Tibial artery (tissue), 4 donors: ENCODE measurements around the gene SDCCAG8.

Experiments
- DNase-seq, 2 donors: peaks; one replicate each; pipeline ENCODE4 v3.0.0-alpha.2; 2019
- H3K27ac ChIP-seq, 2 donors: fragments of 200-600 bp; sonication (generic) in 1 of 2; 1 replicate in 1 of 2; 2 replicates in 1 of 2; pipeline ENCODE4 v1.5.1; 2018 to 2019; ENCODE audit warnings: mild to moderate bottlenecking in 1 of 2
- H3K27me3 ChIP-seq, 2 donors: fragments of 200-600 bp; sonication (generic) in 1 of 2; one replicate each; pipeline versions ENCODE4 v1.5.1 to v1.6.0; 2016 to 2019
- H3K36me3 ChIP-seq, 3 donors: fragments of 200-600 bp; sonication (generic) in 2 of 3; one replicate each; pipeline ENCODE4 v1.5.1; 2016 to 2019; ENCODE audit warnings: mild to moderate bottlenecking in 2 of 3
- H3K4me1 ChIP-seq, 4 donors: fragments of 200-600 bp; sonication (generic) in 2 of 4; 1 replicate in 3 of 4; 2 replicates in 1 of 4; pipeline ENCODE4 v1.5.1; 2016 to 2019
- H3K4me3 ChIP-seq, 2 donors: fragments of 200-600 bp; sonication (generic) in 1 of 2; 1 replicate in 1 of 2; 2 replicates in 1 of 2; pipeline ENCODE4 v1.5.1; 2018 to 2019; ENCODE audit warnings: mild to moderate bottlenecking in 2 of 2
- H3K9me3 ChIP-seq, 3 donors: fragments of 200-600 bp; sonication (generic) in 1 of 3; one replicate each; pipeline ENCODE4 v1.5.1; 2016 to 2019
- intact Hi-C: fragments of 100-400 bp; cut with DNase I; formaldehyde crosslinking; loops from one replicate; pipeline ENCODE4 v1.15.0; 2023; ENCODE audit warnings: low total_unique reads
- TF ChIP-seq, protein P1 (sequence below), 2 experiments: fragments of 200-600 bp in 1 of 2; fragments of 450-650 bp in 1 of 2; IDR thresholded peaks; one replicate each; pipeline ENCODE4 v1.5.1; 2017 to 2019; ENCODE audit warnings: antibody characterized with exemption in 2 of 2, mild to moderate bottlenecking in 1 of 2, moderate library complexity in 1 of 2

Gene SDCCAG8

DNA sequence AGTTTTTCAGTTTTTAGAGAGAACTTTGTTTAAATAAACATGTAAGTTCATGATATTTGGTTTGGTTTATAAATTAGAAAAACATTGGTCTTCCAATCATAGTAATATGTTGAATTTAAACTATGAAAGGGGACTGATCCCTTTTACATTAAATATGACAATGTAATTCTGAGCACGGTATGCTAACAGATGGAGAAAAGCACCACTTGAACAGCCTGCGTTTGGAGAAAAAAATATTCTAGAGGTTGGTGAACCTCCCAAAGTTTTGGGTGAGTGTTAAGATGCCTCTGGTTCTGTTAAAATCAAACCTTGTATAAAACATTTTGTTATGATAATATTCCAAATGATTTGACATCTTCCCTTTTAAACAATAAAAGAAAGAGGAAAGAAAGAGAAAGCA is 123.9 kb downstream of the SDCCAG8 start:
- peaks cover 13 to 21% (median 17%) of the 10 kb centered on the region in 3 donors for H3K36me3 ChIP-seq
- TF ChIP-seq, protein P1, sequence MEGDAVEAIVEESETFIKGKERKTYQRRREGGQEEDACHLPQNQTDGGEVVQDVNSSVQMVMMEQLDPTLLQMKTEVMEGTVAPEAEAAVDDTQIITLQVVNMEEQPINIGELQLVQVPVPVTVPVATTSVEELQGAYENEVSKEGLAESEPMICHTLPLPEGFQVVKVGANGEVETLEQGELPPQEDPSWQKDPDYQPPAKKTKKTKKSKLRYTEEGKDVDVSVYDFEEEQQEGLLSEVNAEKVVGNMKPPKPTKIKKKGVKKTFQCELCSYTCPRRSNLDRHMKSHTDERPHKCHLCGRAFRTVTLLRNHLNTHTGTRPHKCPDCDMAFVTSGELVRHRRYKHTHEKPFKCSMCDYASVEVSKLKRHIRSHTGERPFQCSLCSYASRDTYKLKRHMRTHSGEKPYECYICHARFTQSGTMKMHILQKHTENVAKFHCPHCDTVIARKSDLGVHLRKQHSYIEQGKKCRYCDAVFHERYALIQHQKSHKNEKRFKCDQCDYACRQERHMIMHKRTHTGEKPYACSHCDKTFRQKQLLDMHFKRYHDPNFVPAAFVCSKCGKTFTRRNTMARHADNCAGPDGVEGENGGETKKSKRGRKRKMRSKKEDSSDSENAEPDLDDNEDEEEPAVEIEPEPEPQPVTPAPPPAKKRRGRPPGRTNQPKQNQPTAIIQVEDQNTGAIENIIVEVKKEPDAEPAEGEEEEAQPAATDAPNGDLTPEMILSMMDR (IDR thresholded peaks at IDR 0.05): no peak
- H3K27ac ChIP-seq: no peak overlapping the region

DNA sequence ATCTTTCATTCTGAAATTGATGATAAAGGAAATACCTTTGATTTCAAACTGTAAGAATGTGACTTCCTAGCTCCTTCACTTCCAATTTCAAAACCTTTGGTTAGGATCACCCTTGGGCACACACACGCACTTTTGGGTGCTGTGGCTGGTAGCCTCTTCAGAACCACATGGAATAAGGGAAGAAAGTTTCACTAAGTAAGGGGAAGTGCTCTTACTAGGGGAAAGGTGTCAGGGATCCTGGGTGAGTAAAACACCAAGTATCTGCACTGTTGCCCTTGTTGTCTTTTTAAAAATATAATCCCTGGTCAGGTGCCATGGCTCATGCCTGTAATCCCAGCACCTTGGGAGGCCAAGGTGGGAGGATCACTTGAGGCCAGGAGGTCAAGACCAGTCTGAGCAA is 132.4 kb downstream of the SDCCAG8 start:
- intact Hi-C loops: no loop called here
- no peak overlapping the region for H3K4me3 ChIP-seq
- no peak overlapping the region for H3K27ac ChIP-seq
- no peaks in the 10 kb centered on the region for H3K27me3 ChIP-seq
- no peaks in the 10 kb centered on the region for H3K4me1 ChIP-seq
- TF ChIP-seq, protein P1 (IDR thresholded peaks at IDR 0.05): no peak
- no peaks in the 10 kb centered on the region for H3K9me3 ChIP-seq
- peaks cover 0 to 11% (median 0%) of the 10 kb centered on the region in 3 donors for H3K36me3 ChIP-seq
- no peak for DNase-seq

More for the DNA sequence above, 123.9 kb downstream of the SDCCAG8 start:
- Histone ChIP-seq H3K4me3 (no peak overlapping the region), H3K27me3 (no peaks in the 10 kb centered on the region), H3K4me1 (no peaks in the 10 kb centered on the region), H3K9me3 (no peaks in the 10 kb centered on the region)
- intact Hi-C loops: no loop called here
- no peak for DNase-seq

DNA sequence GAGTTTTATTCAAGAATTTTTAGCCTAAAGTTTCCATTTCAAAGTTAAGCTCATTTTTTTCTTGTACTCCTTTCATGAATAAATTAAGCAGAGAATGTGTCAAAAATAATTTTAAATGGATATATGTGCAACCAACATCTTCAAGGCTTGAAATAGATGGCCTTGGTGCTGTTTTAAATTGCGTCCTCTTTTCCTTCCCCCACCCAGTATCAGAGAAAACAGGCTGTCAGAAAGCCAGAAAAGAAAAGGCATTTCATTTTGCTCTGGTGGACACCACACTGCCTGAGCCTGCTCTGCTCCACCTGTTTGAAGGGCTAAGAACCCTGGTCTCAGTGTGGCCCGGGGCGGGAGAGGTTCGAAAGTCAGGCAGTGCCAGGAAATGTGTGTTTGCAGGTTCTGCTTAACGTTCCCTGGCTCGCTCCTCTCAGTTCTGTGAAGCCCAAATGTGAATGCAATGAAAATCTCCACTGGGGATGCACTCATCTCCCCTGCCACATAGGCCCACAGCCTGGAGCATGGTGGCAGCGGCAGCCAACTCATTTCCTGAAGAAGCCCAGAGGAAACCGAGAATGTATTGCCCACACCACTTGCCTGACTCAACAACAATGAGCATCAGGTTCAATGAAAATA is 134.4 kb downstream of the SDCCAG8 start:
- Histone ChIP-seq H3K4me1 (no peaks in the 10 kb centered on the region), H3K27ac (no peak overlapping the region), H3K27me3 (no peaks in the 10 kb centered on the region), H3K9me3 (no peaks in the 10 kb centered on the region), H3K36me3 (peaks cover 0 to under 1% (median 0%) of the 10 kb centered on the region in 3 donors), H3K4me3 (no peak overlapping the region)
- DNase-seq: no peak
- TF ChIP-seq, protein P1 (IDR thresholded peaks at IDR 0.05): no peak
- intact Hi-C loops: no loop called here

DNA sequence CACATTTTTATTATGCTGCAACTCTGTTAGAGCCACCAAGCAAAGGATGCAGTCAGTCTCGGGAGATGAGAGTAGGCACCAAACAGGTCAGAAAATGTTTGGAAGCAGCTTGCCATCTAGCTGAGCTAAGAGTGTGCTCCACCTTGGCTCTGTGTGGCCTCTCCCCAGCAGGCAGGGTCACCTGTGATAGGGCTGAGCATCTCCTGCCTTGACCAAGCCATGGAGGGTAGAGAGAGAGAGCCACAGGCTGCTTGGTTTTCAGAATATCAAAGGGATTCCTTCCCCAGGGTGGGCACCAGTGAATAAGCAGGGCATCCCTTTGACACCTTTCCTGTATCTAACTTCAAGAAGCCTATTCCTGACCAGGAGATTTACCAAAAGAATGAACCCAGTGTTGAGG is 135.5 kb downstream of the SDCCAG8 start:
- Histone ChIP-seq H3K36me3 (no peaks in the 10 kb centered on the region), H3K4me1 (no peaks in the 10 kb centered on the region), H3K27ac (no peak overlapping the region), H3K4me3 (no peak overlapping the region), H3K27me3 (no peaks in the 10 kb centered on the region), H3K9me3 (no peaks in the 10 kb centered on the region)
- no peak for DNase-seq
- TF ChIP-seq, protein P1 (IDR thresholded peaks at IDR 0.05): no peak
- intact Hi-C loops: no loop called here

DNA sequence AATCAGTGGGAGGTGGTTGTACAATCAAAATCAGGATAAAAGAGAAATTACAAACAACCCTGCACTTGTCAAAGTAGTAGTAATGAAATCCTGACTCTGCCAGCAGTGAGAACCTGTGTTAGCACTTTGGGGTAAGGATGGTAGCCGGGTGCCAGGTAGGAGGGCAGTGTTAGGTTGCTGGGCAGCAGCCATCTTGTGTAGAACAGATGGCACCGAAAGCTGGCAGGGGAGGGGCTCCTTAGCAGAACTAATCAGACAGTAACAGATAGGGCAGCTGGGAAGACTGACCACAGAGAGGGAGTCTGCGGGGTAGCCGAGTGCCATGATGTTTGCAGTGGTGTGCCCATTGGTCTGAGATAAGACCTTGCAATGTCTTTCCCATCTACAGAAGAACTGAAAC is 137.3 kb downstream of the SDCCAG8 start:
- DNase-seq: no peak
- H3K4me1 ChIP-seq: no peaks in the 10 kb centered on the region
- H3K4me3 ChIP-seq: no peak overlapping the region
- no peaks in the 10 kb centered on the region for H3K27me3 ChIP-seq
- no peak overlapping the region for H3K27ac ChIP-seq
- intact Hi-C loops: no loop called here
- H3K36me3 ChIP-seq: no peaks in the 10 kb centered on the region
- no peaks in the 10 kb centered on the region for H3K9me3 ChIP-seq
- TF ChIP-seq, protein P1 (IDR thresholded peaks at IDR 0.05): no peak

DNA sequence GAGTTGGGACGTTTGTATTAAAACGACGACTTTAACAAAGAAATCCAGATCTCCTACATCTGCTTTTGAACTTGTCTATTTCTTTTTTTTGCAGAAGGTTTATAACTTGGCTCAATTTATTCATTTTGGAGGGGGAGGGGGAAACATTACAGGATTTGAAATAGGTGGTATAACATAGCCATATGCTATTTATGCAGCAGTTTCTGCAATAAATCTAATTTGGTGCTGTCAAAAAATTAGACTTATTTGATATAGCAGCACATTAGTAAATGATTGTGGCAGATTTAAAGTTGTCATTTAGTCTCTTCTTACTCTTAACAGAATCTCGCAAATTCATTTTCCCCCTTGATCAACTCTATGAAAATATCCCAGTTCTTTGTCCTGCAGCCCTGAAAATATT is 138.2 kb downstream of the SDCCAG8 start:
- TF ChIP-seq, protein P1 (IDR thresholded peaks at IDR 0.05): no peak
- no peak for DNase-seq
- Histone ChIP-seq H3K4me1 (no peaks in the 10 kb centered on the region), H3K27me3 (no peaks in the 10 kb centered on the region), H3K36me3 (no peaks in the 10 kb centered on the region), H3K4me3 (no peak overlapping the region), H3K9me3 (no peaks in the 10 kb centered on the region), H3K27ac (no peak overlapping the region)
- intact Hi-C loops: no loop called here
